ENCODE results near the gene NONO. TPM values are rescaled to one million over a fixed set of nuclear protein-coding genes. Genes with fewer than 3 reads are reported as not detected.
"Not testable (repeated sequence)": the region's sequence is repeated elsewhere in the genome, so short reads cannot be mapped to it uniquely, and the experiment has no call there.

NONO gene
- total RNA-seq, 1 experiment from 2014 or later = 527 TPM

DNA sequence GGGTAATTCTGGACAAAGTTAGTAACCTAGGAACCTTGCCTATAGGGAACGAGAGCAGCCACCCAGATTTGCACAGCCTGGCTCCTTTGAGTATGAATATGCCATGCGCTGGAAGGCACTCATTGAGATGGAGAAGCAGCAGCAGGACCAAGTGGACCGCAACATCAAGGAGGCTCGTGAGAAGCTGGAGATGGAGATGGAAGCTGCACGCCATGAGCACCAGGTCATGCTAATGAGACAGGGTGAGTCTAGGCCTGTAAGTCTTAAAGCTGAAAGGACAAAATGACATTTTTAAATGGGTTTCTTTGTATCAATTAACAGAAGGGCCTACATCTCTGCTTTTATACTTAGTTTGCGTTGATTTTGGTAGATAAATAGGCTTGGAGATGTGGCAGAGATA, 13.4 kb downstream of the NONO start:
- H3K4me1 ChIP-seq (ENCODE audit: control insufficient read depth, insufficient read depth, low read length) = no peaks in the 10 kb centered on the region
- ATAC-seq (no peak), DNase-seq (ENCODE audit: low read depth, low spot score) (no peak)
- TF ChIP-seq, protein P1, sequence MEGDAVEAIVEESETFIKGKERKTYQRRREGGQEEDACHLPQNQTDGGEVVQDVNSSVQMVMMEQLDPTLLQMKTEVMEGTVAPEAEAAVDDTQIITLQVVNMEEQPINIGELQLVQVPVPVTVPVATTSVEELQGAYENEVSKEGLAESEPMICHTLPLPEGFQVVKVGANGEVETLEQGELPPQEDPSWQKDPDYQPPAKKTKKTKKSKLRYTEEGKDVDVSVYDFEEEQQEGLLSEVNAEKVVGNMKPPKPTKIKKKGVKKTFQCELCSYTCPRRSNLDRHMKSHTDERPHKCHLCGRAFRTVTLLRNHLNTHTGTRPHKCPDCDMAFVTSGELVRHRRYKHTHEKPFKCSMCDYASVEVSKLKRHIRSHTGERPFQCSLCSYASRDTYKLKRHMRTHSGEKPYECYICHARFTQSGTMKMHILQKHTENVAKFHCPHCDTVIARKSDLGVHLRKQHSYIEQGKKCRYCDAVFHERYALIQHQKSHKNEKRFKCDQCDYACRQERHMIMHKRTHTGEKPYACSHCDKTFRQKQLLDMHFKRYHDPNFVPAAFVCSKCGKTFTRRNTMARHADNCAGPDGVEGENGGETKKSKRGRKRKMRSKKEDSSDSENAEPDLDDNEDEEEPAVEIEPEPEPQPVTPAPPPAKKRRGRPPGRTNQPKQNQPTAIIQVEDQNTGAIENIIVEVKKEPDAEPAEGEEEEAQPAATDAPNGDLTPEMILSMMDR (IDR thresholded peaks at IDR 0.05) = no peak
- TF ChIP-seq TCF7L2 (IDR thresholded peaks at IDR 0.05; ENCODE audit: low read depth, low read length) = no peak
- TF ChIP-seq, protein P2, sequence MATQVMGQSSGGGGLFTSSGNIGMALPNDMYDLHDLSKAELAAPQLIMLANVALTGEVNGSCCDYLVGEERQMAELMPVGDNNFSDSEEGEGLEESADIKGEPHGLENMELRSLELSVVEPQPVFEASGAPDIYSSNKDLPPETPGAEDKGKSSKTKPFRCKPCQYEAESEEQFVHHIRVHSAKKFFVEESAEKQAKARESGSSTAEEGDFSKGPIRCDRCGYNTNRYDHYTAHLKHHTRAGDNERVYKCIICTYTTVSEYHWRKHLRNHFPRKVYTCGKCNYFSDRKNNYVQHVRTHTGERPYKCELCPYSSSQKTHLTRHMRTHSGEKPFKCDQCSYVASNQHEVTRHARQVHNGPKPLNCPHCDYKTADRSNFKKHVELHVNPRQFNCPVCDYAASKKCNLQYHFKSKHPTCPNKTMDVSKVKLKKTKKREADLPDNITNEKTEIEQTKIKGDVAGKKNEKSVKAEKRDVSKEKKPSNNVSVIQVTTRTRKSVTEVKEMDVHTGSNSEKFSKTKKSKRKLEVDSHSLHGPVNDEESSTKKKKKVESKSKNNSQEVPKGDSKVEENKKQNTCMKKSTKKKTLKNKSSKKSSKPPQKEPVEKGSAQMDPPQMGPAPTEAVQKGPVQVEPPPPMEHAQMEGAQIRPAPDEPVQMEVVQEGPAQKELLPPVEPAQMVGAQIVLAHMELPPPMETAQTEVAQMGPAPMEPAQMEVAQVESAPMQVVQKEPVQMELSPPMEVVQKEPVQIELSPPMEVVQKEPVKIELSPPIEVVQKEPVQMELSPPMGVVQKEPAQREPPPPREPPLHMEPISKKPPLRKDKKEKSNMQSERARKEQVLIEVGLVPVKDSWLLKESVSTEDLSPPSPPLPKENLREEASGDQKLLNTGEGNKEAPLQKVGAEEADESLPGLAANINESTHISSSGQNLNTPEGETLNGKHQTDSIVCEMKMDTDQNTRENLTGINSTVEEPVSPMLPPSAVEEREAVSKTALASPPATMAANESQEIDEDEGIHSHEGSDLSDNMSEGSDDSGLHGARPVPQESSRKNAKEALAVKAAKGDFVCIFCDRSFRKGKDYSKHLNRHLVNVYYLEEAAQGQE (IDR thresholded peaks at IDR 0.05; ENCODE audit: insufficient read depth in 1 of 2, low read depth in 2 of 2, low read length in 1 of 2) = no peak
- no peak for TF ChIP-seq POLR2AphosphoS5 (IDR thresholded peaks at IDR 0.05; ENCODE audit: low read depth, low read length)
- no peak for TF ChIP-seq SIN3A (IDR thresholded peaks at IDR 0.05; ENCODE audit: borderline replicate concordance, insufficient read depth, low read depth, low read length)
- peaks cover 25% of the 10 kb centered on the region for H3K36me3 ChIP-seq (ENCODE audit: control insufficient read depth, insufficient read depth, low read length)
- ChIA-PET POLR2A (no interaction called here), CTCF (no interaction called here)
- H3K4me3 ChIP-seq (ENCODE audit: low read depth in 2 of 2, low read length in 2 of 2) = no peak overlapping the region
- intact Hi-C loops (cut with micrococcal nuclease; ENCODE audit: unreplicated experiment) = no loop called here
- no peaks in the 10 kb centered on the region for H3K27me3 ChIP-seq (ENCODE audit: control insufficient read depth, insufficient read depth, low read length)
- no peaks in the 10 kb centered on the region for H3K9me3 ChIP-seq (ENCODE audit: control insufficient read depth, insufficient read depth, low read depth, low read length)
- BruUV-seq (replicated peaks) = no TSS peak
- no peak overlapping the region for H3K27ac ChIP-seq (ENCODE audit: low read length)
- in situ Hi-C loops (cut with HindIII; ENCODE audit: low pct_unique_long_range_greater_than_20kb, low sequenced_read_pairs) = no loop called here

DNA sequence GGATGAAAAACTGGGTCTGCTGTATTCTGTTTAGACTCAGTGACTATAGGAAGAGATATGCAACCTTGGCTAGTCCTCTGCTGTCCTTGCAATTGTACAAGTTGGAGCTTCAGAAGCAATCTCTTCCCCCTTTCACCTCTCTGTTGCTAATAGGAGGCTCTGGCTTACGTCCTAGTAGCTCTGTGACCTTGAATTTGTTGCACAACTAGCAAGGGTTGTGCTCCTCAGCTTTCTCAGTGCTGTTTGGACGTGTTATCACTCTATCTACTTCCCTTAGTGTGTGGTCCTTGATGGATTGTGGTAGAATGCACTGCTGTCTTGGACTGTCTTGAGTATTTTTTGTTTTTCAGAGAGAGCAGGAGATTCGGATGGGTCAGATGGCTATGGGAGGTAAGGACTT, 14.7 kb downstream of the NONO start:
- Histone ChIP-seq H3K4me1 (ENCODE audit: control insufficient read depth, insufficient read depth, low read length) (no peaks in the 10 kb centered on the region), H3K27me3 (ENCODE audit: control insufficient read depth, insufficient read depth, low read length) (no peaks in the 10 kb centered on the region), H3K27ac (ENCODE audit: low read length) (no peak overlapping the region), H3K4me3 (ENCODE audit: low read depth in 2 of 2, low read length in 2 of 2) (no peak overlapping the region), H3K9me3 (ENCODE audit: control insufficient read depth, insufficient read depth, low read depth, low read length) (no peaks in the 10 kb centered on the region), H3K36me3 (ENCODE audit: control insufficient read depth, insufficient read depth, low read length) (peaks cover 15% of the 10 kb centered on the region)
- ChIA-PET POLR2A (no interaction called here), CTCF (no interaction called here)
- TF ChIP-seq, protein P2 (IDR thresholded peaks at IDR 0.05; ENCODE audit: insufficient read depth in 1 of 2, low read depth in 2 of 2, low read length in 1 of 2) = no peak
- TF ChIP-seq SIN3A (IDR thresholded peaks at IDR 0.05; ENCODE audit: borderline replicate concordance, insufficient read depth, low read depth, low read length) (no peak), POLR2AphosphoS5 (IDR thresholded peaks at IDR 0.05; ENCODE audit: low read depth, low read length) (peak; percentile 11; the same call in 1 of the 2 replicates), TCF7L2 (IDR thresholded peaks at IDR 0.05; ENCODE audit: low read depth, low read length) (no peak)
- TF ChIP-seq, protein P1 (IDR thresholded peaks at IDR 0.05) = no peak
- intact Hi-C loops (cut with micrococcal nuclease; ENCODE audit: unreplicated experiment) = no loop called here
- ATAC-seq (no peak), DNase-seq (ENCODE audit: low read depth, low spot score) (no peak)
- no TSS peak for BruUV-seq (replicated peaks)
- in situ Hi-C loops (cut with HindIII; ENCODE audit: low pct_unique_long_range_greater_than_20kb, low sequenced_read_pairs) = no loop called here

GRCh38 chrX:71300064-71300463, 16.6 kb downstream of the NONO start:
- H3K27ac ChIP-seq (ENCODE audit: low read length); intact Hi-C loops (cut with micrococcal nuclease; ENCODE audit: unreplicated experiment); BruUV-seq (replicated peaks); H3K9me3 ChIP-seq (ENCODE audit: control insufficient read depth, insufficient read depth, low read depth, low read length); H3K4me3 ChIP-seq (ENCODE audit: low read depth in 2 of 2, low read length in 2 of 2); CTCF ChIA-PET; H3K27me3 ChIP-seq (ENCODE audit: control insufficient read depth, insufficient read depth, low read length); H3K4me1 ChIP-seq (ENCODE audit: control insufficient read depth, insufficient read depth, low read length); in situ Hi-C loops (cut with HindIII; ENCODE audit: low pct_unique_long_range_greater_than_20kb, low sequenced_read_pairs); ATAC-seq; DNase-seq (ENCODE audit: low read depth, low spot score); POLR2A ChIA-PET: not testable (repeated sequence)
- peaks cover 13% of the 10 kb centered on the region for H3K36me3 ChIP-seq (ENCODE audit: control insufficient read depth, insufficient read depth, low read length)

- H3K4me1 ChIP-seq (ENCODE audit: control insufficient read depth, insufficient read depth, low read length); intact Hi-C loops (cut with micrococcal nuclease; ENCODE audit: unreplicated experiment); H3K9me3 ChIP-seq (ENCODE audit: control insufficient read depth, insufficient read depth, low read depth, low read length); POLR2A ChIA-PET; ATAC-seq; H3K27ac ChIP-seq (ENCODE audit: low read length); H3K27me3 ChIP-seq (ENCODE audit: control insufficient read depth, insufficient read depth, low read length); CTCF ChIA-PET; in situ Hi-C loops (cut with HindIII; ENCODE audit: low pct_unique_long_range_greater_than_20kb, low sequenced_read_pairs); H3K4me3 ChIP-seq (ENCODE audit: low read depth in 2 of 2, low read length in 2 of 2); DNase-seq (ENCODE audit: low read depth, low spot score): not testable (repeated sequence)
- H3K36me3 ChIP-seq (ENCODE audit: control insufficient read depth, insufficient read depth, low read length) = peaks cover 13% of the 10 kb centered on the region
- TSS peak; percentile 95 for BruUV-seq (replicated peaks)
Observed at GRCh38 chrX:71300495-71300894, 17.1 kb downstream of the NONO start.
